ENCODE measurements around the gene TMEM184C.
A peak's percentile ranks its signal among the peaks of the same experiment; 100 is the strongest.

TMEM184C gene

DNA sequence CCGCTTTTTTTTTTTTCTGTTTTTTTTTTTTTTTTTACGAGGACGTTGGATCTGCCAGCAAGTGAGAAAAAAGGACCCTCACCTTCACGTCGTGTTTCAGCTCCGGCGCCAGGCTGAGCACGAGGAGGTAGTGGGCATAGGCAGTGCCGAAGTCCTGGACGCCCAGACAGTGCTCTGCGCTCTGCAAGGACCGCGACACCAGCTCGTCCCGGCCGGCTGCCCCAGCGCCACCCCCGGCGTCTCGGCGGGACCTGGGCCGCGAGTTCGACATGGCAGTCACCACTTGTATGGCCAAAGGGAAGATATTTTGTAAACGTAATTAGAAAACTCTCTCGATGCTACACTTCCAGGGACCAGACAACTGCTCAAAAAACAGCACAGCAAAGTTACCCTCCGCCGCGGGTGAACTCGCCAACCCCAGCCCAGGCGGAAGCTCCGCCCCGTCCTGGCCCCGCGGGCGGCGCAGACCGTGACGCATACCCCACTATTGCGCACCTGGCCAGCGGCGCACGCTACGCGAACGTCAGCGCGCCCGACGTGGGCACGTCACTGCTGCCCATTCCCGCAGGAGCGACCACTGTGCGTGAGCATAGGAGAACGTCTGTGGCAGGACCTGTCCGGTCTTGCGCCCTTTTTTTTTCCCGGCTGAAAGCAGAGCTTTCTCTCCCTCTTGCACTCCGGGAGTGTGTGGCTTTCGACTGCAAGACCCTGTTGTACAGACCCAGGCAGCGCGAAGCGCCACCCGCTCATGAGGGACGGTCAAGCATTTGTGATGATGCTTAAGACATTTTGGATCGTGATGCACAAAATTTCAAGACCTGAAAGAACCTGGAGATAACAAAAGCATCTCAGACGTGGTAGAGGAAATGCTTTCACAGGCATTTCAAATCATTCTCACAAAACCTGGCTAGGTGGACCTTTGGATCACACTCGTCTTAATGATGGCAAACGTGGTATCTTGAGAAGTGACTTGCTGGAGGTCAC lies 66.8 kb downstream of the TMEM184C start, which contains the start of gene PRMT9:
Gene PRMT9, minus strand, starts transcription at position 447 of the 984 bp plus-strand sequence. Its CDS starts 176 bp downstream, at position 271.
- Histone ChIP-seq H3K27ac (ENCODE audit: low read length) (peak within 1 kb of the TSS; percentile 74), H3K9me2 (replicated peaks; ENCODE audit: insufficient read depth, low read length) (no peaks in the 10 kb centered on the region)

DNA sequence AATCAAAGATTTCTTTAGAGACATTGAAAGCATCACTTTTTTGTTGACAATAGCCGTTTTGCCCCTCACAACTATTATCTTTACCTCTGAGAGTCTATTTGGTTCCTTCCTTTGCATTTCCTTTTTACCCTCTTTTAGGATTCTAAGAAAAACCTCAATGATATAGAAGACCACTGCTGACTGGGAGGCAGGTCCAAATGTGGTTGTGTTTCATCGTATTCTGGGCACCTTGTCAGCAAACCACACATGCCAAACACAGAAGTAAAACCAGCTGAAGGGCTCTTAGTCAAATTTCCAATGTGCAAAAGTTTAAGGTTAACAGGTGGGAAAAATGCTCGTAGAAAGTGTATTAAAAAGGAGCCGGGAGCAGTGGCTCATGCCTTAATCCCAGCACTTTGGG lies 71.9 kb downstream of the TMEM184C start:
- Histone ChIP-seq H2AFZ (ENCODE audit: low read length) (no peak overlapping the region), H3K4me2 (ENCODE audit: low read depth, low read length) (no peak overlapping the region; the same call in 1 of the 2 replicates), H3K4me3 (ENCODE audit: low read length) (no peak overlapping the region), H3K4me1 (ENCODE audit: low read length) (peaks cover 6% of the 10 kb centered on the region; the same call in 1 of the 2 replicates), H3K9ac (ENCODE audit: low read length) (no peak overlapping the region), H3K9me3 (replicated peaks; ENCODE audit: insufficient read depth, low read length) (no peaks in the 10 kb centered on the region), H3K79me2 (ENCODE audit: low read length) (no peaks in the 10 kb centered on the region), H3K36me3 (replicated peaks; ENCODE audit: insufficient read depth, low read length) (no peaks in the 10 kb centered on the region), H3F3A (ENCODE audit: insufficient read depth, low read length) (no peaks in the 10 kb centered on the region), H3K9me2 (replicated peaks; ENCODE audit: insufficient read depth, low read length) (no peaks in the 10 kb centered on the region), H3K27ac (ENCODE audit: low read length) (no peak overlapping the region), H4K20me1 (ENCODE audit: insufficient read depth, low read length) (no peaks in the 10 kb centered on the region), H3K27me3 (replicated peaks; ENCODE audit: insufficient read depth, low read length) (no peaks in the 10 kb centered on the region)
- peak; percentile 16 for DNase-seq
- no peak for TF ChIP-seq EZH2 (optimal IDR thresholded peaks at IDR 0.05; ENCODE audit: low read depth, low read length)
- no peak for TF ChIP-seq EZH2phosphoT487 (IDR thresholded peaks at IDR 0.05; ENCODE audit: low read length)
- no peak for TF ChIP-seq CTCF (IDR thresholded peaks at IDR 0.05; ENCODE audit: low read length)

More for the DNA sequence above, 66.8 kb downstream of the TMEM184C start, which contains the start of gene PRMT9:
- TF ChIP-seq EZH2phosphoT487 (IDR thresholded peaks at IDR 0.05; ENCODE audit: low read length) (no peak), CTCF (IDR thresholded peaks at IDR 0.05; ENCODE audit: low read length) (no peak), EZH2 (optimal IDR thresholded peaks at IDR 0.05; ENCODE audit: low read depth, low read length) (no peak)
- Histone ChIP-seq H3K4me2 (ENCODE audit: low read depth, low read length) (peak within 1 kb of the TSS; percentile 82), H3K9me3 (replicated peaks; ENCODE audit: insufficient read depth, low read length) (no peaks in the 10 kb centered on the region), H3F3A (ENCODE audit: insufficient read depth, low read length) (peaks cover 6% of the 10 kb centered on the region; the same call in 1 of the 2 replicates), H2AFZ (ENCODE audit: low read length) (peak within 1 kb of the TSS; percentile 84), H3K79me2 (ENCODE audit: low read length) (peaks cover 16% of the 10 kb centered on the region), H3K4me3 (ENCODE audit: low read length) (peak within 1 kb of the TSS; percentile 79), H3K27me3 (replicated peaks; ENCODE audit: insufficient read depth, low read length) (no peaks in the 10 kb centered on the region), H3K36me3 (replicated peaks; ENCODE audit: insufficient read depth, low read length) (no peaks in the 10 kb centered on the region), H3K9ac (ENCODE audit: low read length) (peak within 1 kb of the TSS; percentile 76), H4K20me1 (ENCODE audit: insufficient read depth, low read length) (no peaks in the 10 kb centered on the region), H3K4me1 (ENCODE audit: low read length) (peaks cover 10% of the 10 kb centered on the region; the same call in 1 of the 2 replicates)
- peak; percentile 92 for DNase-seq

GRCh38 chr4:147691820-147692219 lies 74.6 kb downstream of the TMEM184C start:
- H3K36me3 ChIP-seq (replicated peaks; ENCODE audit: insufficient read depth, low read length) = no peaks in the 10 kb centered on the region
- no peaks in the 10 kb centered on the region for H3K27me3 ChIP-seq (replicated peaks; ENCODE audit: insufficient read depth, low read length)
- DNase-seq = no peak
- TF ChIP-seq EZH2phosphoT487 (IDR thresholded peaks at IDR 0.05; ENCODE audit: low read length) = no peak
- TF ChIP-seq CTCF (IDR thresholded peaks at IDR 0.05; ENCODE audit: low read length) = no peak
- no peak for TF ChIP-seq EZH2 (optimal IDR thresholded peaks at IDR 0.05; ENCODE audit: low read depth, low read length)
- no peak overlapping the region for H3K27ac ChIP-seq (ENCODE audit: low read length)
- no peaks in the 10 kb centered on the region for H4K20me1 ChIP-seq (ENCODE audit: insufficient read depth, low read length)
- H3K9me2 ChIP-seq (replicated peaks; ENCODE audit: insufficient read depth, low read length) = no peaks in the 10 kb centered on the region
- no peaks in the 10 kb centered on the region for H3F3A ChIP-seq (ENCODE audit: insufficient read depth, low read length)
- no peak overlapping the region for H2AFZ ChIP-seq (ENCODE audit: low read length)
- H3K9ac ChIP-seq (ENCODE audit: low read length) = no peak overlapping the region
- no peaks in the 10 kb centered on the region for H3K79me2 ChIP-seq (ENCODE audit: low read length)
- no peak overlapping the region for H3K4me3 ChIP-seq (ENCODE audit: low read length)
- H3K4me1 ChIP-seq (ENCODE audit: low read length) = no peaks in the 10 kb centered on the region
- H3K4me2 ChIP-seq (ENCODE audit: low read depth, low read length) = no peak overlapping the region
- no peaks in the 10 kb centered on the region for H3K9me3 ChIP-seq (replicated peaks; ENCODE audit: insufficient read depth, low read length)
